Stimulated activated CD4-positive, alpha-beta T cell treated with anti-CD3 and anti-CD28 coated beads, Interleukin-4, amount 100 ng/mL, for 1 hour (primary cell): ENCODE measurements around the gene C4BPA.

Experiments used
- DNase-seq: peaks from one replicate; pipeline ENCODE4 v3.0.0-alpha.2; 2020

The C4BPA gene

DNA sequence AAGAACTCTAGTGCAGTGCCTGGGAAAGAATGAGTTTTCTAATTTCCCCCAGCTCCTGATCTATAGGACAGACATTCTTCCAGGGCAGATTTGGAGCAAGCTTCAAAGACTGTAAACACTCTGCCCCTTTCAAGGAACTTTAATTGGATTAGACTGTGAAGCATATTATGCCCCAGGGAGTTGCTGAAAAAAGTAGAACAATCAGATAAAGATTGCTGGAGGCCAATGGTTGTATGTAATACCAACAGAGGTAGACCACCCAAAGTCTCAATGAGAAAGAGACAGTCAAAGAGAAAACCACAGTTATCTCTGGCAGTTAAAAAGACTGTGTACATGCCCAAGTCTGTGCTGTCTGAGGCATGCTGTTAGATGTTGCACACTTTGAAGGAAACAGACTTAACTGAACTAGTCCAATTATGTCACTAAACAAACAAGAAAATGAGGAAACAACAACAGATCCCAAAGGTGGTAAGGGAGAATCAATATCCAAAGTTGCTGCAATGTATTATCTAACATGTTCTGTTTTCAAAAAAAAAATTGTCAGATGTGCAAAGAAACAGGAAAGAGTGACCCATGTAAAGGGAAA is 24.4 kb downstream of the C4BPA start:
- no peak for DNase-seq

GRCh38 chr1:207129053-207129452 is 25.0 kb downstream of the C4BPA start:
- no peak for DNase-seq

DNA sequence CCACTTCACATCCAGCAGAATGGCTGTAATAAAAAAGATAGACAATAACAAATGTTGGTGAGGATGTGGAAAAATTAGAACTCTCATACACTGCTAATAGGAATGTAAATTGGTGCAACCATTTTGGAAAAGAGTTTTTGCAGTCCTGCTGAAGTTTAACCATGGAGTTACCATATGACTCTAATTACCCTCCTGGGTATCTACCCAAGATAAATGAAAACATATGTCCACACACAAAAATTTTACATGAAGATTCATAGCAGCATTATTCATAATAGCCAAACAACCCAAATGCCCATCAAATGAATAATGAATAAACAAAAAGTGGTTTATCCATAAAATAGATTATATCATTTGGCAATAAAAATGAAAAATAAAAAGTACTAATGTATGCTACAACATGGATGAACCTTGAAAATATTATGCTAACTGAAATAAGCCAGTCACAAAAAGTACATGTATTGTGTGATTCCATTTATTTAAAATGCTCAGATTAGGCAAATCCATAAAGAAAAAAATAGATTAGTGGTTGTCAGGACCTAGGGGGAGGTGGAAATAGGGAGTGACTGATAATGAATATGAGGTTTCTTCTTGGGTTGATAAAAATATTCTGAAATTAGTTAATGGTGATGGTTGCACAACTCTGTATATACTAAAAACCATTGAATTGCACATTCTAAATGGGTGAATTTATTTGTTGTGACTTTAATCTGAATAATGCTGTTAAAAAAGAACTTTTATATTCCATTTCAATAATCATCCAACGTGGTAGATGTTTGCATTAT is 26.4 kb downstream of the C4BPA start:
- DNase-seq = no peak

DNA sequence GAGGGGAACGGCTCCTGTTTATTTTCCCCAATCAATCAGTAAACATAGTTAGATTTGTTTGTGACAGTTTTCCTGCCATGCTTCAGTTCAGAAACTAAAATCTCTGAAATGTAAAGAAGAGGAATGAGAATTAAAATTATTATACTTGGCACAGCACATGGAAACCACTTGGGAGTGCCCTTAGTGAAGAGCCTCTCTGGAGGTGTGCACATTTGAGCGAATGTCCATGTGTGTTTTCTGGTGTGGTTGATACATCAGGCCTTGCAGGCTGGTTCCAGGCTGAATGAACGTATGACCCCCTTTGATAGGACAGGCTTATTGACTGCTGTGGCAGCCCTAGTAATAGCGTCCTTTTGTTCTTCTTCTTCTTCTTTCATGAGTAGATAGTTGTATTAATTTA is 27.1 kb downstream of the C4BPA start:
- no peak for DNase-seq

- DNase-seq = no peak
These were observed 30.5 kb downstream of the C4BPA start for GRCh38 chr1:207134581-207134980.

DNA sequence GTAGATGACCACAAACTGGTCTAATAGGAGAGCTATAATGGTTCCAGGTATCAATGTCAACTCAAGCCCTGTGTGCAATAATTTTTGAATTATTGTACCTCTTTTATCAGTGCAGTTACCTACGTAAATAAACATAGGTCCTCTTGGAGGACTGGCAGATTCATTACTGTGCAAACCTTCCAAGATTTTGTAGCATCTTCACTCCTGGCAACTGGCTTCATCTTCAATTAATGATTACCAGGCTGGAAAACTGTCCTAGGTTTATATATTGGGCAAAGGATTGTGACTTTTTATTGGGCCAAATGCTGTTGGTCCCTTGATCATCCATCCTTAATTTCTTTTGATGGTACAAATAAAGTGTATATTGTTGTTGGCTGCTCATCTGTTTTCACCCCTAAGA is 35.6 kb downstream of the C4BPA start:
- no peak for DNase-seq

DNA sequence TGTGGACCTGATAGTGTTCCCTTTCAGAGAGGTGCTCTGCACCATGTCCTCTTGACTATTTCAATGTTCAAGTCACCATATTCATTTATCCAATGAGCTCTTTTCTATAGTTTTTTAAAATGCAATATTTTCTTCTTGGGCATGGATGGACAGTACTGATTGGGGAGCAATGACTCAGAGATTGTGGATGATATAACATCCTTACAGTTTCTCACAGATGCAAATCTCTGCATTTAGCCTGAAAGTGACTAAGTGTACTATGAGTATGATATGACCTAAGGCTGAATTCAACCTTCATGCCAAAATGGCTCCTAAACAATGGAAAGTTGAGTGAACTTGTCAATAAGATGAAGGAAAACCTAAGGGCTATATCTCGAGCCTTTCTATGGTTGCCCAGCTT is 36.5 kb downstream of the C4BPA start:
- DNase-seq = no peak

DNA sequence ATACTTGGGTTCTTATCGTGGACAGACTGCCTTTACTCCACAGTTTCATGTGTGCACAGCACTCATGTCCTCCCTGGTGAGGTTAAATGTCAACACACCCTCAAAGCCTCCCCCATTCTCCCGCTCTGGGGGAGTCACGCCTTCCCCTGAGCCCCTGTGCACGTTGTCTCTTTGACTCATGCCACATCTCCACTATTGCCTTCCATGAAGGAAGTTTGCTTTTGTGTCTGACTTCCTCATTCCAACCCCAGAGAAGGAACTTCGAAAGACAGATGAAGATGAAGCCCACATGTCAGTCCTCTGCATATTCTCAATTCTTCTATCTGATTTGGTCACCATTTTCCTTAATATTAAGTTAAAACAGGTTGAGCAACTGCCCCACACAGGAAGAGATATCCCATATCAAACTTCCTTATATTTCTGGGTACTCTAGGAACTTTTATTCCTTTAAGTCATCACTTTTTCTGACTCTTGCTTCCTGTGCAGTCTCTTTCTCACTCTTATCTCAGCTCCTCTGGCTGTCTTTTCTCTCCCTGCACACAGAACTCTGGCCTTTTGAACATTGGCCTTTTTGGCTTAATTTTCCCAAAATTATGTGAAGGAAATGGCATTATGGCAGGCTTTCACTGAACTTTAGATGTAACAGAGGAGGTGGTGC is 41.5 kb downstream of the C4BPA start:
- DNase-seq = no peak

GRCh38 chr1:207151920-207152319 is 47.9 kb downstream of the C4BPA start:
- DNase-seq = no peak

- no peak for DNase-seq
These were observed 48.9 kb downstream of the C4BPA start for GRCh38 chr1:207152792-207153468.

GRCh38 chr1:207155028-207155427 is 51.0 kb downstream of the C4BPA start:
- DNase-seq = no peak

DNA sequence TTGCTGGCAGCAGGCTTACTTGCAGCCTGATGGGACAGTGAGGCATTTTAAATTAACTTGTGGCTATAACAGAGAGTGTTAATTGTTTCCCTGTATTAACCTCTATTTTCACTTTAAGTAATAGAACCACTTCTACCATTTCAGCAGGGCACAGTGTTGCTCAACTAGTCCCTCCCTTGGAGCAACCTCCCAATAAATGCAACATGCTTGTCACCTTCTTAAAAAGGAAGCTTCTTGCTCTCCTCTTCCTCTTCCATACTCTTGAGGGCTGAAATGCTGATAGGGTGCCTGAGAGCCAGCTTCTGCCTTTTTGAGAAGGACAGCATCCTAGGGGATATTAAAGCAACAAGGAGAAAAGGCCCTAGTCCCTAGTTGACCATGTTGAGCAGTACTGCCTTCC is 52.1 kb downstream of the C4BPA start:
- no peak for DNase-seq

DNA sequence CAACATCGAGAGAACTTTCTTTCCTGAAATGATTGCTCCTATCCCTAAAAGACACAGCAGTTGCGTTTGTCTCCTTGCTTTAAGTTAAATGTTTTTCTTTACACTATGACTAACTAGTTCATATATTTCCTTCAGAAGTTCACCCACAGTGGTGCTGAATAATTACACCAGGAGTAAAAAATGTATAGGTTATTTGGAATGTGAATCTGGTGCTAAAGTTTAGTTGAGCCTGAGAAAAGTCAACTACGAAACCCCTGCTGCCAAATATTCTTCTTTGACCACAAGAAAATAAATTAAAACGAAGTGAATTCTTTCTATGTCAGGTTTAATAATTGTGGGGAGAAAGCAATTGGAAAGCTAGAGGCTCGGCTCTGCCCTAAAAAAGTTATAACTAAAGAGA is 52.8 kb downstream of the C4BPA start:
- no peak for DNase-seq

- no peak for DNase-seq
These were observed 60.1 kb downstream of the C4BPA start for GRCh38 chr1:207164086-207164485.

DNA sequence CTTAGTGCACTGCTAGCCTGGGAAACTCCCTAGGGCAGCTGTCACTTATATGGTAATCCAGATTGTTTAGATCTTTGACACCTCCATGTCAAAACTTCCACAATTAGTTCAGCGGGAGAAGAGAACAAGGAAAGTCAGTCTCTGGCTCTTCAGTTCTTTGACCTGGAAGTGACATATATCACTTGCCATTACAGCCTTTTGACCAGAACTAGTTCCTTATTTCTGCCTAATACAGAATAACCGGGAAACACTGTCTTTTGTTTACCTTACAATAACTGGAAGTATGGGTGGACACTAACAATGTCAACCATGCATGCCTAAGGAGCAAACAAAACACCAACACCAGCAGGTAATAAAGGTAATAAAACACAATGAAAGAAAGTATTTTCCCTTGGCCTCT is 68.3 kb downstream of the C4BPA start:
- DNase-seq = no peak

- DNase-seq = no peak
These were observed 68.9 kb downstream of the C4BPA start for GRCh38 chr1:207172885-207173284.

- no peak for DNase-seq
These were observed 69.4 kb downstream of the C4BPA start for GRCh38 chr1:207173396-207173795.

GRCh38 chr1:207174913-207175312 is 70.9 kb downstream of the C4BPA start:
- no peak for DNase-seq

- no peak for DNase-seq
These were observed 75.0 kb downstream of the C4BPA start for GRCh38 chr1:207179036-207179435.

DNA sequence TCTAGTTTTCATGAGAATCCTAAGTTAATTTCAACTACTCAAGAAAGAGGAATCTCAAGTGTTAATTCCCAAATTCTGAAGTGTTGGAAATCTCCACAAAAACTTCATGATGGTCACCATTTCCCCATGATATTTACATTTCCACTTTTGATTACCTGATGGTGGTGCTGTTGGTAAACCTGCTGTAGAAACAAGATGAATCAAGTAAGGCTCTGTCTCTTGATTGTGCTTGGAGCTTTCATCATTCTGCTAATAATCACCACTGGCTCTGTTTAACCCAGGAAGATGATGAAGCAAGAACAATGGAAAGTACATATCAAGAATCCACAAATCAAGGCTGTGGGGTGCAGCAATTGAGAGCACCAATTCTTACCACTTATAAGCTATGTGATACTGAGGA is 77.8 kb downstream of the C4BPA start:
- no peak for DNase-seq

GRCh38 chr1:207186503-207186902 is 82.5 kb downstream of the C4BPA start:
- DNase-seq = no peak

- no peak for DNase-seq
These were observed 84.9 kb downstream of the C4BPA start for GRCh38 chr1:207188901-207189300.

DNA sequence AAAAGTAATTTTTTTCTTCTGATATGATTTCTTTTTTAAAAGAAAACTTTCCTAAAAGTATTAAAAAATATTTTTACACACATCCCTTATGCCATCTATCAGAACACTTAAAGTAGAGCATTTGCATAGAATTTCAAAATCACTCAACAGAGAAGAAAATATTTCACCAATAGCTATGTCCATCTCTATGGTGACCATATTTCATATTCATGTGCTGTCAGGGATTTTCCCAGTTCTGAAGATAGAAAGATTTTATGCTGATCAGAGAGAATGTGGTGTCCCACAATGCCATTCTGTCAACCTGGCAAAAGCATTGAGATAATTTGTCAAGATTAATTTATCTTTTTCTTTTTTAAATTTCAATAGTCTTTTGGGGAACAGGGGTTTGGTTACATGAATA is 87.0 kb downstream of the C4BPA start:
- DNase-seq = no peak

DNA sequence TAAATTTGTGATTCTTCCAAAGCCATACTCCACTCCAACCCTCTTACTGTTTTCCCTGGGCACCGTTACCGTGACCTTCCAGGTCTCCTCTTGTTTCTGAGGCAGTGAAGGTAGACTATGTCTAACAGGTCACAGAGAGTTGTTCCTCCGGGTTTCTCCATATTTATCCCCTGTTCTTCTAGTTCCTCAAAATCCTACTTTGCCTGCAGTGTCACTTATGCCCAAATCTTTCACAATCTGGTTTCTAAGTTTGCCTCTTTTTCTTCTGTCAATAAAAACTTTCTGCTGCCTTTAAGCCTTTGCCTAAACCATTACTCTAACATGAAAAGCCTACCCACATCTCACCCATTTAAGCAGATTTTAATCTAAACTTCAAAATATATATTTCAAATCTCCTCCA is 87.7 kb downstream of the C4BPA start:
- no peak for DNase-seq
